KOPT-K1 (cell line): Measurements from ENCODE around the gene PLPP3.
"Not testable (repeated sequence)": the region's sequence is repeated elsewhere in the genome, so short reads cannot be mapped to it uniquely, and the experiment has no call there.

Source experiments
- H3K27ac ChIP-seq: fragments of 200-600 bp; sonication (generic); 2 replicates; pipeline ENCODE4 v1.5.1; 2016; ENCODE audit warnings: antibody characterized with exemption, mild to moderate bottlenecking, low read depth, low read length; ENCODE audit not compliant: poor library complexity, severe bottlenecking
- H3K36me3 ChIP-seq: fragments of 200-600 bp; sonication (generic); 2 replicates; pipeline ENCODE4 v1.5.1; 2017; ENCODE audit warnings: antibody characterized with exemption, mild to moderate bottlenecking, low read length, moderate library complexity; ENCODE audit not compliant: insufficient read depth
- H3K9me3 ChIP-seq: fragments of 200-600 bp; sonication (generic); 2 replicates; pipeline ENCODE4 v1.5.1; 2017; ENCODE audit warnings: antibody characterized with exemption, low read length, mild to moderate bottlenecking; ENCODE audit not compliant: insufficient read depth, poor library complexity, severe bottlenecking

The PLPP3 gene

GRCh38 chr1:56578963-56579875 lies at the start of gene PLPP3:
TSS of gene PLPP3 (minus strand) at chr1:56579563. CDS start at chr1:56579016, 547 bp downstream.
- Histone ChIP-seq H3K36me3 (no peaks in the 10 kb centered on the region), H3K27ac (peak within 1 kb of the TSS; percentile 36), H3K9me3 (no peaks in the 10 kb centered on the region)

- Histone ChIP-seq H3K9me3 (no peaks in the 10 kb centered on the region), H3K36me3 (no peaks in the 10 kb centered on the region), H3K27ac (no peak overlapping the region)
These were observed 48.3 kb upstream of the PLPP3 start for GRCh38 chr1:56627636-56628039.

- Histone ChIP-seq H3K9me3 (no peaks in the 10 kb centered on the region), H3K27ac (no peak overlapping the region)
These were observed 47.8 kb upstream of the PLPP3 start for GRCh38 chr1:56627019-56627635.

DNA sequence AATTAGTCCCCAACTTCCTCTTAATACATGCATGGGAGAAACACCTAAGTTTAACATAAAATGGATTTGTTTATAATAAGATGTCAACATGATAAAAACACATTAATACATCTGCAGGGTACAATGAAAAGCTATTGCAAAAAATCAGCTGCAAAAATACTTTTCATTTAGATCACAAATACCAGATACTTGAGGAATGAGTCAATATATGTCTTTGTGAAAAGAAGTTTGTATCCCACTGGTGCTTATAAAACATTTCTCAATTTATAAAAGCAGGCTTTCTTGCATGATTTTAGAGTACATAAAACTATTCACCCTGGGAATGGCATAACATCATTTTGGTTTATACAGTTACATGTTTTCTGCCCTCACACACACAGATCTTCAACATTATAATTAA lies 47.2 kb upstream of the PLPP3 start:
- Histone ChIP-seq H3K27ac (no peak overlapping the region), H3K9me3 (no peaks in the 10 kb centered on the region), H3K36me3 (no peaks in the 10 kb centered on the region)

More at GRCh38 chr1:56627019-56627635, 47.8 kb upstream of the PLPP3 start:
- H3K36me3 ChIP-seq, result no peaks in the 10 kb centered on the region

DNA sequence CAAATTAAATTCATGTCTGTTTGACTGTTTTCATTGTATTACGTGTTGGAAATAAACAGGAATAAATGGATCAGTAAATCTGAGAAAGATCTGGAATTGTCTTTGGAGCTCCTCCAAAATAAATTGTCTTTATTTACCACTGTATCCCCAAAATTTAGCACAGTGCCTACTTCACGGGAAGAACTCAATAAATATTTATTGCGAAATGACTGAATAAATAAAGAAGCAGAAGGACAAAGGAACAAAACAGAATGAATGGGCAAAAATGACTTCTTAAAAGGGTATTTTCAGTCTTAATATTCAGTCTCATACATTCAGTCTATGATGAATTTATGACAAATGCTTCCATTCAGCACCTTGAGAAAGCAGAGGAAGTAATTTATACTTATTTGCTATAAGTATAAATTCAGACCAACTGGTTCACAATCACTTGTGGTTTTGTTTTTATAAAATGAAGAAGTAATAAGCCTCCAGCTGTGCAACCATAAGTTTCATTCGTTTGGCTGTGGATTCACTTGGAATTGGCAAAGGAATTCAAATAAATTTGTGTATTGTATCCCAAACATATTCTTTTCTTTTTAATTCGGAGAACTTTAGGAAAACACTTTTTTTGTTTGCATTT lies 46.6 kb upstream of the PLPP3 start:
- H3K9me3 ChIP-seq, result no peaks in the 10 kb centered on the region
- no peaks in the 10 kb centered on the region for H3K36me3 ChIP-seq
- H3K27ac ChIP-seq, result no peak overlapping the region

GRCh38 chr1:56617141-56617540 lies 37.8 kb upstream of the PLPP3 start:
- no peak overlapping the region for H3K27ac ChIP-seq
- H3K9me3 ChIP-seq, result no peaks in the 10 kb centered on the region
- no peaks in the 10 kb centered on the region for H3K36me3 ChIP-seq

- H3K36me3 ChIP-seq, H3K9me3 ChIP-seq, H3K27ac ChIP-seq: not testable (repeated sequence)
These were observed 31.4 kb upstream of the PLPP3 start for GRCh38 chr1:56610770-56611169.

- not testable (repeated sequence) for H3K9me3 ChIP-seq, H3K27ac ChIP-seq, H3K36me3 ChIP-seq
These were observed 30.7 kb upstream of the PLPP3 start for GRCh38 chr1:56610097-56610496.

- H3K36me3 ChIP-seq, H3K9me3 ChIP-seq, H3K27ac ChIP-seq: not testable (repeated sequence)
These were observed 16.2 kb upstream of the PLPP3 start for GRCh38 chr1:56595397-56596191.

DNA sequence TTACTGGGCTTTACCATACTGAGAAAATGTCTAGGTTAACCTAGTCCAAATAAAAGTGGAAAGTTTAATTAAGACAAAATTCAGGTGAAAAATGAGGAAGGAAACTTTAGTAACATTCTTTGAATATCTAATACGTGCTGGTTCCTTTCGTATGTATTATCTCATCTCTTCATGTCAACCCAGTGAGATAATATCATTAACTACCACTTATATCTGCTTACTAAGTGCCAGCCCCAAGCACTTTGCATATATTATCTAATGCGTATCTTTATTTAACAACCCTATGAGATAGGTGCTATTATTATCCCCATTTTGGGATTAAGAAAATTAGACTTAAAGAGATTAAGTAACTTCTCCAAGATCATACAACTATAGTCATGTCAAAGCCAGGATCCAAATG lies 12.5 kb upstream of the PLPP3 start:
- H3K27ac ChIP-seq, result no peak overlapping the region
- H3K9me3 ChIP-seq, result no peaks in the 10 kb centered on the region
- no peaks in the 10 kb centered on the region for H3K36me3 ChIP-seq

DNA sequence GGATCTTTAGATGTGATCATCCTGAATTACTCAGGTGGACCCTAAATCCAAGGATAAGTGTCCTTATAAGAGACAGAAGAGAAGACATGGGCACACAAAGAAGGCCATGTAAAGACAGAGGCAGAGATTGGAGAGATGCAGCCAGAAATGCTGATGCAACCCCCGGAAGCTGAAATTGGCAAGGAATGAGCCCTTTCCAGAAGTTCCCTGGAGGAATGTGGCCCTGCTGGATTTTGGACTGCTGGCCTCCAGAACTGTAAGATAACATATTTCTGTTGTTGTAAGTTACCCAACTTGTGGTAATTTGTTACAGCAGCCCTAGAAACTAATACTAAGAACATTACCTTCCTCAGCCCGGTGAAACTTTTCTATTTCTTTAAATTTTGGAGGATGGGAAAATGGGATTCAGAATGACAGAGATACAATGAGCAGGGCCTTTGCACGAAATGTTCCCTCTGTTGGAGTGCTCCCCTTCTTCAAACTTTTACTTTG lies 11.2 kb upstream of the PLPP3 start:
- Histone ChIP-seq H3K27ac (no peak overlapping the region), H3K36me3 (no peaks in the 10 kb centered on the region), H3K9me3 (no peaks in the 10 kb centered on the region)

DNA sequence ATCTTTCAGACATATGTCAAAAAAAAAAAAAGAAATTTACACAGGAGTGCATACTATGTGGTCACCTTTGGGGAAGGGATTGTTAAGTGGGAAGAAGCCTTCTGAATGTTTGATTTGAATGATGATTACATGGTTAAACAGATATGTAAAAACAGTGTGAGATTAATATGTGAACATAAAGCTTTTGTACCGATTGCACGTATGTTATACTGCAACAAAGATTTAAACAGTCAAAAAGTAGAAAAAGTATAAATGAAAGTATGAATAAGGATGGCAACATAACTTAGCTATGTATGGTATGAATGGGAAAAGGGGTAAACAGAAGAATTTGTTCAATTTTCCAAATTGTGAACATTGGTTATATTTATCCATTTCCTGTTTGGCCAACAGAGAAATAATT lies 10.0 kb upstream of the PLPP3 start:
- Histone ChIP-seq H3K27ac (no peak overlapping the region), H3K36me3 (no peaks in the 10 kb centered on the region), H3K9me3 (no peaks in the 10 kb centered on the region)

- Histone ChIP-seq H3K36me3 (no peaks in the 10 kb centered on the region), H3K27ac (no peak overlapping the region), H3K9me3 (no peaks in the 10 kb centered on the region)
These were observed 7.1 kb upstream of the PLPP3 start for GRCh38 chr1:56586502-56586901.

- no peak overlapping the region for H3K27ac ChIP-seq
- H3K36me3 ChIP-seq, result no peaks in the 10 kb centered on the region
- no peaks in the 10 kb centered on the region for H3K9me3 ChIP-seq
These were observed 6.6 kb upstream of the PLPP3 start for GRCh38 chr1:56585985-56586384.
